CD4-positive, alpha-beta memory T cell (primary cell): ENCODE results near the gene DTX1. TPM values are rescaled to one million over a fixed set of nuclear protein-coding genes. Genes with fewer than 3 reads are reported as not detected.
A peak's percentile ranks its signal among the peaks of the same experiment; 100 is the strongest.
"Not testable (repeated sequence)": the region's sequence is repeated elsewhere in the genome, so short reads cannot be mapped to it uniquely, and the experiment has no call there.

ENCODE experiments used
- CTCF ChIA-PET: fragments of 350-600 bp; sonication (Branson Sonifier 250); formaldehyde crosslinking; loops from one replicate; lab custom pipeline; 2021; ENCODE audit warnings: inconsistent platforms; ENCODE audit not compliant: partially characterized antibody; lab: Charles Lee
- POLR2A ChIA-PET: fragments of 350-600 bp; sonication (Branson Sonifier 250); formaldehyde crosslinking; loops from one replicate; lab custom pipeline; 2021; ENCODE audit not compliant: partially characterized antibody; lab: Charles Lee
- DNase-seq, 5 donors: peaks; one replicate each; pipeline versions ENCODE4 v3.0.0 to v3.0.0-alpha.2; 2020 to 2022; ENCODE audit warnings: mixed read lengths in 1 of 5
- H3K27ac ChIP-seq: one replicate; pipeline ENCODE4 v1.7.0; 2013; ENCODE audit warnings: low read depth, low read length
- H3K27me3 ChIP-seq: 2 replicates; pipeline ENCODE4 v1.7.0; 2013; ENCODE audit warnings: mild to moderate bottlenecking, low read length, moderate library complexity; ENCODE audit not compliant: insufficient read depth
- H3K36me3 ChIP-seq: 2 replicates; pipeline ENCODE4 v1.7.0; 2013; ENCODE audit warnings: mild to moderate bottlenecking, low read length, moderate library complexity; ENCODE audit not compliant: insufficient read depth
- H3K4me1 ChIP-seq: 2 replicates; pipeline ENCODE4 v1.7.0; 2013; ENCODE audit warnings: mild to moderate bottlenecking, low read length, moderate library complexity; ENCODE audit not compliant: insufficient read depth
- H3K4me3 ChIP-seq, 2 donors: one replicate each; pipeline ENCODE4 v1.7.0; 2013; ENCODE audit warnings: low read length in 2 of 2, mild to moderate bottlenecking in 1 of 2
- H3K9me3 ChIP-seq, 2 donors: one replicate each; pipeline ENCODE4 v1.7.0; 2013; ENCODE audit warnings: low read length in 2 of 2, control low read depth in 1 of 2; ENCODE audit not compliant: control insufficient read depth in 1 of 2
- H3K27ac Mint-ChIP-seq, 7 donors: one replicate each; pipeline ENCODE4 v1.8.0; 2020 to 2021; ENCODE audit warnings: mixed read lengths in 7 of 7, mild to moderate bottlenecking in 6 of 7, inconsistent platforms in 3 of 7, moderate library complexity in 3 of 7
- H3K27me3 Mint-ChIP-seq, 2 donors: one replicate each; pipeline ENCODE4 v1.8.0; 2020 to 2021; ENCODE audit warnings: mixed read lengths in 2 of 2
- H3K36me3 Mint-ChIP-seq, 2 donors: one replicate each; pipeline ENCODE4 v1.8.0; 2020 to 2021; ENCODE audit warnings: mixed read lengths in 2 of 2, inconsistent platforms in 1 of 2, mild to moderate bottlenecking in 1 of 2
- H3K4me1 Mint-ChIP-seq, 4 donors: one replicate each; pipeline ENCODE4 v1.8.0; 2020 to 2021; ENCODE audit warnings: mixed read lengths in 4 of 4, mild to moderate bottlenecking in 1 of 4
- H3K4me3 Mint-ChIP-seq, 8 donors: one replicate each; pipeline ENCODE4 v1.8.0; 2020 to 2021; ENCODE audit warnings: mixed read lengths in 8 of 8, mild to moderate bottlenecking in 7 of 8, moderate library complexity in 6 of 8, inconsistent platforms in 3 of 8
- H3K9me3 Mint-ChIP-seq, 8 donors: one replicate each; pipeline ENCODE4 v1.8.0; 2020 to 2021; ENCODE audit warnings: mixed read lengths in 8 of 8, mild to moderate bottlenecking in 5 of 8, inconsistent platforms in 3 of 8, moderate library complexity in 1 of 8
- intact Hi-C: fragments of 100-400 bp; cut with micrococcal nuclease; formaldehyde crosslinking; loops from one replicate; pipeline ENCODE4 v1.15.1; 2023
- polyA plus RNA-seq, 2 donors: library from polyadenylated mRNA; unstranded; fragments of 300-500 nt; fragmentation: Illumina TruSeq; gene quantifications; one replicate each; pipeline ENCODE4 v1.2.3, GENCODE V29; 2021
- total RNA-seq, 2 experiments: library from RNA; stranded (reverse); gene quantifications; one replicate each; pipeline ENCODE4 v1.2.3, GENCODE V29; 2021

The DTX1 gene
- total and polyA plus RNA-seq, 4 experiments from 2014 or later: 0.30 to 7.5 (median 5.5) TPM

- Histone ChIP-seq H3K27ac (no peak overlapping the region), H3K36me3 (no peaks in the 10 kb centered on the region), H3K27me3 (no peaks in the 10 kb centered on the region), H3K4me1 (peaks cover 6% of the 10 kb centered on the region), H3K4me3 (no peak overlapping the region), H3K9me3 (no peaks in the 10 kb centered on the region)
- Mint-ChIP-seq H3K9me3 (no peaks in the 10 kb centered on the region), H3K36me3 (no peaks in the 10 kb centered on the region), H3K27ac (no peak overlapping the region), H3K4me1 (peaks cover 3 to 15% (median 9%) of the 10 kb centered on the region in 4 donors), H3K4me3 (no peak overlapping the region), H3K27me3 (peaks cover 0 to 2% of the 10 kb centered on the region in 2 donors)
- ChIA-PET CTCF (interaction anchor here (0.9 to 1.5 kb wide), 6 partner anchors 16 to 66 kb away, joined by 3 to 4 read pairs (median 4); no protein-coding TSS in a partner anchor), POLR2A (interaction anchor here (1.0 kb wide), 1 partner anchor 50 kb away, joined by 3 read pairs; no protein-coding TSS in a partner anchor)
- intact Hi-C loops: no loop called here
- no peak for DNase-seq
Measured at GRCh38 chr12:113114447-113115178, 58.1 kb downstream of the DTX1 start.

GRCh38 chr12:113115455-113116126, 59.1 kb downstream of the DTX1 start:
- no peak for DNase-seq
- Mint-ChIP-seq H3K4me3 (no peak overlapping the region), H3K27ac (peak overlapping the region in 1 of 7 donors; percentile 68), H3K9me3 (no peaks in the 10 kb centered on the region), H3K27me3 (peaks cover 0 to 2% of the 10 kb centered on the region in 2 donors), H3K36me3 (no peaks in the 10 kb centered on the region), H3K4me1 (peaks cover 0 to 5% (median 2%) of the 10 kb centered on the region in 4 donors)
- ChIA-PET CTCF (interaction anchor here (0.9 to 1.5 kb wide), 3 partner anchors 18 to 67 kb away, joined by 4 read pairs; no protein-coding TSS in a partner anchor), POLR2A (interaction anchor here (1.0 kb wide), 1 partner anchor 51 kb away, joined by 3 read pairs; no protein-coding TSS in a partner anchor)
- no peak overlapping the region for H3K4me3 ChIP-seq
- H3K9me3 ChIP-seq: no peaks in the 10 kb centered on the region
- no peak overlapping the region for H3K27ac ChIP-seq
- H3K4me1 ChIP-seq: peaks cover under 1% of the 10 kb centered on the region
- intact Hi-C loops: no loop called here
- H3K27me3 ChIP-seq: no peaks in the 10 kb centered on the region
- H3K36me3 ChIP-seq: no peaks in the 10 kb centered on the region

- no peaks in the 10 kb centered on the region for H3K36me3 Mint-ChIP-seq
- H3K9me3 ChIP-seq: no peaks in the 10 kb centered on the region
- intact Hi-C loops: no loop called here
- H3K4me3 ChIP-seq: no peak overlapping the region
- H3K27me3 ChIP-seq: no peaks in the 10 kb centered on the region
- H3K27ac ChIP-seq: no peak overlapping the region
- H3K27ac Mint-ChIP-seq: no peak overlapping the region
- POLR2A ChIA-PET: no interaction called here
- DNase-seq: no peak
- H3K9me3 Mint-ChIP-seq: no peaks in the 10 kb centered on the region
- CTCF ChIA-PET: no interaction called here
- H3K27me3 Mint-ChIP-seq: peaks cover 0 to 2% of the 10 kb centered on the region in 2 donors
- no peak overlapping the region for H3K4me3 Mint-ChIP-seq
- no peaks in the 10 kb centered on the region for H3K4me1 ChIP-seq
- H3K36me3 ChIP-seq: no peaks in the 10 kb centered on the region
- no peaks in the 10 kb centered on the region for H3K4me1 Mint-ChIP-seq
Measured at GRCh38 chr12:113116875-113117274, 60.3 kb downstream of the DTX1 start.

- H3K27me3 ChIP-seq, H3K4me3 Mint-ChIP-seq, H3K4me3 ChIP-seq, H3K4me1 Mint-ChIP-seq, H3K36me3 ChIP-seq, H3K4me1 ChIP-seq, CTCF ChIA-PET, H3K9me3 Mint-ChIP-seq, H3K27ac Mint-ChIP-seq, POLR2A ChIA-PET, DNase-seq, H3K36me3 Mint-ChIP-seq, H3K27me3 Mint-ChIP-seq, H3K27ac ChIP-seq, intact Hi-C loops, H3K9me3 ChIP-seq: not testable (repeated sequence)
Measured at GRCh38 chr12:113117684-113118083, 61.2 kb downstream of the DTX1 start.

GRCh38 chr12:113118142-113118541, 61.6 kb downstream of the DTX1 start:
- H3K27ac Mint-ChIP-seq: no peak overlapping the region
- H3K27me3 Mint-ChIP-seq: peaks cover 2% of the 10 kb centered on the region in 2 donors
- no peaks in the 10 kb centered on the region for H3K27me3 ChIP-seq
- no peak overlapping the region for H3K4me3 Mint-ChIP-seq
- H3K4me1 Mint-ChIP-seq: no peaks in the 10 kb centered on the region
- peaks cover 0 to 7% (median 1%) of the 10 kb centered on the region in 8 donors for H3K9me3 Mint-ChIP-seq
- H3K4me3 ChIP-seq: no peak overlapping the region
- H3K36me3 ChIP-seq: no peaks in the 10 kb centered on the region
- POLR2A ChIA-PET: no interaction called here
- intact Hi-C loops: no loop called here
- no peak overlapping the region for H3K27ac ChIP-seq
- no peak for DNase-seq
- CTCF ChIA-PET: no interaction called here
- H3K4me1 ChIP-seq: no peaks in the 10 kb centered on the region
- H3K36me3 Mint-ChIP-seq: no peaks in the 10 kb centered on the region
- no peaks in the 10 kb centered on the region for H3K9me3 ChIP-seq

- H3K9me3 ChIP-seq: no peaks in the 10 kb centered on the region
- H3K4me1 ChIP-seq: no peaks in the 10 kb centered on the region
- no peak for DNase-seq
- Mint-ChIP-seq H3K27me3 (peaks cover 2% of the 10 kb centered on the region in 2 donors), H3K27ac (peak overlapping the region in 1 of 7 donors; percentile 57), H3K4me1 (no peaks in the 10 kb centered on the region), H3K36me3 (no peaks in the 10 kb centered on the region), H3K9me3 (peaks cover 0 to 10% (median 4%) of the 10 kb centered on the region in 8 donors), H3K4me3 (no peak overlapping the region)
- intact Hi-C loops: no loop called here
- no peaks in the 10 kb centered on the region for H3K36me3 ChIP-seq
- H3K27ac ChIP-seq: no peak overlapping the region
- CTCF ChIA-PET: interaction anchor here (1.1 kb wide), 1 partner anchor 71 kb away, joined by 3 read pairs; no protein-coding TSS in a partner anchor
- H3K27me3 ChIP-seq: no peaks in the 10 kb centered on the region
- H3K4me3 ChIP-seq: no peak overlapping the region
- POLR2A ChIA-PET: no interaction called here
Measured at GRCh38 chr12:113119980-113120669, 63.6 kb downstream of the DTX1 start.
